Fibroblast of lung (primary cell): Measurements from ENCODE around the gene RPE.

Experiments used
- EZH2 ChIP-seq: IDR thresholded peaks from 2 replicates; pipeline ENCODE4 v1.5.1; 2012; ENCODE audit warnings: low read length, control low read depth, mild to moderate bottlenecking; ENCODE audit errors: missing control alignments
- TF ChIP-seq, protein P1 (sequence below), 2 donors: IDR thresholded peaks in 1 of 2; conservative IDR thresholded peaks in 1 of 2; 1 replicate in 1 of 2; 2 replicates in 1 of 2; pipeline ENCODE4 v1.5.1; 2011 to 2012; ENCODE audit warnings: low read length in 2 of 2, control low read depth in 1 of 2, inconsistent platforms in 1 of 2, low read depth in 1 of 2, mild to moderate bottlenecking in 1 of 2

DNA sequence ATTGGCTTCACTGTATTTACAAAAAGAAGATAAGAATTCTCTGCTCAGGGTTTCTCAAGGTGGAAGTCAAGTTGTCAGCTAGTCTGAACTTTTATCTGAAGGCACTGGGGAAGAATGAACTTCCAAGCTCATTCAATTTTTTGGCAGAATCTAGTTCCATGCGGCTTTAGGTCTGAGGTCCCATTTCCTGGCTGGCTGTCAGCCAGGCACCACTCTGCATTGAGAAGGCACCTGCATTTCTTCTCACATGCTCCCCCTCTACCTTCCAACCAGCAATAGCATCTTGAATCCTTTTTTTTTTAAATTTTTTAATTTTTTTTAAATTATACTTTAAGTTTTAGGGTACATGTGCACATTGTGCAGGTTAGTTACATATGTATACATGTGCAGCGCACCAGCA is 46.2 kb upstream of the RPE start:
- TF ChIP-seq, protein P1, sequence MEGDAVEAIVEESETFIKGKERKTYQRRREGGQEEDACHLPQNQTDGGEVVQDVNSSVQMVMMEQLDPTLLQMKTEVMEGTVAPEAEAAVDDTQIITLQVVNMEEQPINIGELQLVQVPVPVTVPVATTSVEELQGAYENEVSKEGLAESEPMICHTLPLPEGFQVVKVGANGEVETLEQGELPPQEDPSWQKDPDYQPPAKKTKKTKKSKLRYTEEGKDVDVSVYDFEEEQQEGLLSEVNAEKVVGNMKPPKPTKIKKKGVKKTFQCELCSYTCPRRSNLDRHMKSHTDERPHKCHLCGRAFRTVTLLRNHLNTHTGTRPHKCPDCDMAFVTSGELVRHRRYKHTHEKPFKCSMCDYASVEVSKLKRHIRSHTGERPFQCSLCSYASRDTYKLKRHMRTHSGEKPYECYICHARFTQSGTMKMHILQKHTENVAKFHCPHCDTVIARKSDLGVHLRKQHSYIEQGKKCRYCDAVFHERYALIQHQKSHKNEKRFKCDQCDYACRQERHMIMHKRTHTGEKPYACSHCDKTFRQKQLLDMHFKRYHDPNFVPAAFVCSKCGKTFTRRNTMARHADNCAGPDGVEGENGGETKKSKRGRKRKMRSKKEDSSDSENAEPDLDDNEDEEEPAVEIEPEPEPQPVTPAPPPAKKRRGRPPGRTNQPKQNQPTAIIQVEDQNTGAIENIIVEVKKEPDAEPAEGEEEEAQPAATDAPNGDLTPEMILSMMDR (conservative IDR thresholded peaks at IDR 0.05 in 1 of 2, IDR thresholded peaks at IDR 0.05 in 1 of 2; ENCODE audit: low read depth in 1 of 2, low read length in 2 of 2), result no peak
- TF ChIP-seq EZH2, result no peak
